Coronary artery (tissue), 2 donors: Measurements from ENCODE around the gene BLOC1S3.
A peak's percentile ranks its signal among the peaks of the same experiment; 100 is the strongest.

Experiments used
- DNase-seq: peaks from one replicate; pipeline ENCODE4 v3.0.0-alpha.2; 2017; ENCODE audit warnings: low spot score
- H3K27ac ChIP-seq, 2 donors: fragments of 200-600 bp; sonication (generic); one replicate each; pipeline ENCODE4 v1.5.1; 2016 to 2019
- H3K4me3 ChIP-seq: fragments of 200-600 bp; sonication (generic); 2 replicates; pipeline ENCODE4 v1.5.1; 2016; ENCODE audit warnings: mild to moderate bottlenecking, moderate library complexity
- CTCF ChIP-seq: fragments of 200-600 bp; sonication (generic); IDR thresholded peaks from one replicate; pipeline ENCODE4 v1.5.1; 2019; ENCODE audit warnings: antibody characterized with exemption

BLOC1S3 gene

GRCh38 chr19:45178262-45179071 is at the start of gene BLOC1S3:
Gene BLOC1S3, plus strand, starts transcription at chr19:45178784. Its CDS starts 513 bp downstream, at chr19:45179297.
- TF ChIP-seq CTCF, result no peak
- DNase-seq, result peak; percentile 100
- H3K27ac ChIP-seq, result peak within 1 kb of the TSS; percentile 93 to 96
- H3K4me3 ChIP-seq, result peak within 1 kb of the TSS; percentile 78

GRCh38 chr19:45128806-45129205 is 49.8 kb upstream of the BLOC1S3 start:
- Histone ChIP-seq H3K27ac (no peak overlapping the region), H3K4me3 (no peak overlapping the region)
- TF ChIP-seq CTCF, result no peak
- no peak for DNase-seq

- no peak for TF ChIP-seq CTCF
- no peak overlapping the region for H3K4me3 ChIP-seq
- no peak overlapping the region for H3K27ac ChIP-seq
- no peak for DNase-seq
Measured at GRCh38 chr19:45130236-45130635, 48.3 kb upstream of the BLOC1S3 start.

- Histone ChIP-seq H3K4me3 (no peak overlapping the region), H3K27ac (no peak overlapping the region)
- no peak for TF ChIP-seq CTCF
- DNase-seq, result no peak
Measured at GRCh38 chr19:45130888-45131615, 47.5 kb upstream of the BLOC1S3 start.

GRCh38 chr19:45133661-45134060 is 44.9 kb upstream of the BLOC1S3 start:
- no peak for DNase-seq
- H3K27ac ChIP-seq, result no peak overlapping the region
- H3K4me3 ChIP-seq, result no peak overlapping the region
- TF ChIP-seq CTCF, result no peak

- DNase-seq, result no peak
- Histone ChIP-seq H3K27ac (no peak overlapping the region), H3K4me3 (no peak overlapping the region)
- no peak for TF ChIP-seq CTCF
Measured at GRCh38 chr19:45135176-45135885, 43.3 kb upstream of the BLOC1S3 start.
